Loucy (cell line): ENCODE measurements around the gene TBX10.

Experiments used
- H2AFZ ChIP-seq: fragments of 200-600 bp; sonication (generic); 2 replicates; pipeline ENCODE4 v1.6.0; 2016; ENCODE audit warnings: antibody characterized with exemption, mild to moderate bottlenecking, low read length, moderate library complexity
- H3F3A ChIP-seq: fragments of 200-600 bp; 2 replicates; pipeline ENCODE4 v1.6.0; 2016; ENCODE audit warnings: antibody characterized with exemption, low read depth, mild to moderate bottlenecking
- H3K27me3 ChIP-seq: fragments of 200-600 bp; sonication (generic); 2 replicates; pipeline ENCODE4 v1.6.1; 2014; ENCODE audit warnings: low read length, mild to moderate bottlenecking; ENCODE audit not compliant: insufficient read depth, poor library complexity, severe bottlenecking
- H3K36me3 ChIP-seq: fragments of 200-600 bp; sonication (generic); 2 replicates; pipeline ENCODE4 v1.6.1; 2016; ENCODE audit warnings: low read length; ENCODE audit not compliant: insufficient read depth
- H3K4me1 ChIP-seq: fragments of 200-600 bp; sonication (generic); 2 replicates; pipeline ENCODE4 v1.5.1; 2014; ENCODE audit warnings: low read length, mild to moderate bottlenecking; ENCODE audit not compliant: insufficient read depth, poor library complexity, severe bottlenecking
- H3K4me2 ChIP-seq: fragments of 200-600 bp; sonication (generic); 2 replicates; pipeline ENCODE4 v1.6.0; 2014; ENCODE audit warnings: antibody characterized with exemption, low read length, low read depth, mild to moderate bottlenecking; ENCODE audit not compliant: poor library complexity, severe bottlenecking
- H3K4me3 ChIP-seq: fragments of 200-600 bp; sonication (generic); 2 replicates; pipeline ENCODE4 v1.5.1; 2014; ENCODE audit warnings: low read length, mild to moderate bottlenecking, mixed read lengths; ENCODE audit not compliant: poor library complexity, severe bottlenecking
- H3K79me2 ChIP-seq: fragments of 200-600 bp; sonication (generic); 2 replicates; pipeline ENCODE4 v1.6.1; 2014; ENCODE audit warnings: low read length; ENCODE audit not compliant: insufficient read depth
- H3K9ac ChIP-seq: fragments of 200-600 bp; sonication (generic); 2 replicates; pipeline ENCODE4 v1.6.0; 2014; ENCODE audit warnings: mild to moderate bottlenecking, low read depth, low read length, moderate library complexity; ENCODE audit not compliant: poor library complexity, severe bottlenecking
- H3K9me2 ChIP-seq: fragments of 200-600 bp; sonication (generic); replicated peaks from 2 replicates; pipeline ENCODE4 v1.6.1; 2016; ENCODE audit warnings: low read depth, low read length, mixed read lengths
- H3K9me3 ChIP-seq: fragments of 200-600 bp; sonication (generic); 2 replicates; pipeline ENCODE4 v1.6.1; 2014; ENCODE audit warnings: mild to moderate bottlenecking, antibody characterized with exemption, low read length, low read depth; ENCODE audit not compliant: insufficient read depth
- H4K20me1 ChIP-seq: fragments of 200-600 bp; sonication (generic); 2 replicates; pipeline ENCODE4 v1.6.0; 2014; ENCODE audit warnings: antibody characterized with exemption, low read length, mild to moderate bottlenecking; ENCODE audit not compliant: insufficient read depth, poor library complexity, severe bottlenecking
- CTCF ChIP-seq: fragments of 200-600 bp; sonication (generic); conservative IDR thresholded peaks from 2 replicates; pipeline ENCODE4 v1.5.1; 2014; ENCODE audit warnings: mild to moderate bottlenecking, antibody characterized with exemption, low read length
- EZH2phosphoT487 ChIP-seq: fragments of 200-600 bp; IDR thresholded peaks from 2 replicates; pipeline ENCODE4 v1.6.1; 2018; ENCODE audit warnings: antibody characterized with exemption, mild to moderate bottlenecking, moderate library complexity, borderline replicate concordance

TBX10 gene

GRCh38 chr11:67646535-67647336 is 7.2 kb upstream of the TBX10 start:
- peaks cover 70% of the 10 kb centered on the region for H3K4me1 ChIP-seq
- peak overlapping the region; percentile 72 for H3K4me2 ChIP-seq
- H3F3A ChIP-seq = no peaks in the 10 kb centered on the region
- TF ChIP-seq EZH2phosphoT487 (no peak), CTCF (no peak)
- no peaks in the 10 kb centered on the region for H3K9me3 ChIP-seq
- H3K27me3 ChIP-seq = no peaks in the 10 kb centered on the region
- peak overlapping the region; percentile 90 for H3K9ac ChIP-seq
- H3K4me3 ChIP-seq = peak overlapping the region; percentile 53
- no peaks in the 10 kb centered on the region for H3K79me2 ChIP-seq
- no peaks in the 10 kb centered on the region for H3K36me3 ChIP-seq
- H4K20me1 ChIP-seq = no peaks in the 10 kb centered on the region
- no peak overlapping the region for H2AFZ ChIP-seq
- H3K9me2 ChIP-seq = no peaks in the 10 kb centered on the region

GRCh38 chr11:67645521-67646461 is 6.2 kb upstream of the TBX10 start:
- Histone ChIP-seq H3F3A (no peaks in the 10 kb centered on the region), H3K36me3 (no peaks in the 10 kb centered on the region), H3K9ac (peak overlapping the region; percentile 90), H3K9me2 (no peaks in the 10 kb centered on the region), H3K27me3 (no peaks in the 10 kb centered on the region), H3K4me1 (peaks cover 63% of the 10 kb centered on the region), H3K9me3 (no peaks in the 10 kb centered on the region), H4K20me1 (no peaks in the 10 kb centered on the region), H3K4me2 (peak overlapping the region; percentile 72), H3K79me2 (no peaks in the 10 kb centered on the region), H3K4me3 (peak overlapping the region; percentile 53), H2AFZ (no peak overlapping the region)
- peak; percentile 30 for TF ChIP-seq CTCF
- no peak for TF ChIP-seq EZH2phosphoT487

GRCh38 chr11:67644472-67645418 is 5.2 kb upstream of the TBX10 start:
- Histone ChIP-seq H3K9ac (peak overlapping the region; percentile 90), H3K4me1 (peaks cover 54% of the 10 kb centered on the region), H3K9me2 (no peaks in the 10 kb centered on the region), H3K9me3 (no peaks in the 10 kb centered on the region), H4K20me1 (no peaks in the 10 kb centered on the region), H3F3A (no peaks in the 10 kb centered on the region), H3K27me3 (no peaks in the 10 kb centered on the region), H3K4me2 (peak overlapping the region; percentile 5), H3K4me3 (no peak overlapping the region), H3K79me2 (no peaks in the 10 kb centered on the region), H2AFZ (no peak overlapping the region), H3K36me3 (no peaks in the 10 kb centered on the region)
- TF ChIP-seq CTCF (no peak), EZH2phosphoT487 (no peak)
